Smooth muscle cell (in vitro differentiated cells): ENCODE results near the gene ZNRF3. TPM values are rescaled to one million over a fixed set of nuclear protein-coding genes. Genes with fewer than 3 reads are reported as not detected.

Source experiments
- DNase-seq: peaks from one replicate; lab custom pipeline; 2025; ENCODE audit not compliant: unreplicated experiment; lab: John Stamatoyannopoulos, UW
- H2AFZ ChIP-seq: fragments of 200-600 bp; sonication (generic); 2 replicates; pipeline ENCODE4 v1.6.0; 2016; ENCODE audit warnings: antibody characterized with exemption, low read depth, mild to moderate bottlenecking
- H3F3A ChIP-seq: fragments of 200-600 bp; sonication (generic); 2 replicates; pipeline ENCODE4 v1.6.0; 2017; ENCODE audit warnings: antibody characterized with exemption, low read depth
- H3K27ac ChIP-seq: fragments of 200-600 bp; sonication (generic); 2 replicates; pipeline ENCODE4 v1.5.1; 2016; ENCODE audit warnings: low read depth, mild to moderate bottlenecking
- H3K27me3 ChIP-seq: fragments of 200-600 bp; sonication (generic); 2 replicates; pipeline ENCODE4 v1.6.1; 2016; ENCODE audit warnings: low read depth, mild to moderate bottlenecking
- H3K36me3 ChIP-seq: fragments of 200-600 bp; sonication (generic); 2 replicates; pipeline ENCODE4 v1.5.1; 2016; ENCODE audit warnings: low read depth
- H3K4me1 ChIP-seq: fragments of 200-600 bp; sonication (generic); 2 replicates; pipeline ENCODE4 v1.5.1; 2016; ENCODE audit warnings: low read depth
- H3K4me2 ChIP-seq: fragments of 200-600 bp; sonication (generic); 2 replicates; pipeline ENCODE4 v1.6.0; 2016; ENCODE audit warnings: mild to moderate bottlenecking
- H3K4me3 ChIP-seq: fragments of 200-600 bp; sonication (generic); 2 replicates; pipeline ENCODE4 v1.5.1; 2016; ENCODE audit warnings: mild to moderate bottlenecking
- H3K79me2 ChIP-seq: fragments of 200-600 bp; sonication (generic); 2 replicates; pipeline ENCODE4 v1.6.0; 2016; ENCODE audit warnings: low read depth, mild to moderate bottlenecking
- H3K9ac ChIP-seq: fragments of 200-600 bp; sonication (generic); 2 replicates; pipeline ENCODE4 v1.6.0; 2016; ENCODE audit warnings: low read depth
- H3K9me3 ChIP-seq: fragments of 200-600 bp; sonication (generic); replicated peaks from 2 replicates; pipeline ENCODE4 v1.5.1; 2016; ENCODE audit warnings: low read depth
- H4K20me1 ChIP-seq: fragments of 200-600 bp; sonication (generic); 2 replicates; pipeline ENCODE4 v1.6.0; 2016; ENCODE audit warnings: low read depth
- WGBS: methylation state at CpG from one replicate; pipeline ENCODE4 v1.1.7; 2016; ENCODE audit warnings: low lambda C conversion rate; 5-methylcytosine and 5-hydroxymethylcytosine counted together
- polyA plus RNA-seq: library from polyadenylated mRNA; unstranded; fragments of >200 nt; fragmentation: Nextera tagmentation; extraction: Ambion mirVana; gene quantifications from 2 replicates; pipeline ENCODE4 v1.2.1, GENCODE V29; 2016
- small RNA-seq: library from RNA; depleted of rRNA; stranded (forward); fragments of <200 nt; gene quantifications from one replicate; pipeline ENCODE3, GENCODE V24; 2014
- total RNA-seq: library from RNA; depleted of rRNA; stranded (reverse); fragments of >200 nt; gene quantifications from 2 replicates; pipeline ENCODE4 v1.2.3, GENCODE V29; 2014
- TF ChIP-seq, protein P1 (sequence below): fragments of 200-600 bp; sonication (generic); IDR thresholded peaks from 2 replicates; pipeline ENCODE4 v1.5.1; 2017; ENCODE audit warnings: borderline replicate concordance, mild to moderate bottlenecking, antibody characterized with exemption; ENCODE audit not compliant: insufficient read depth, poor library complexity, severe bottlenecking

ZNRF3 gene
- total and polyA plus RNA-seq, 2 experiments from 2014 or later, result 4.7 to 5.5 TPM

DNA sequence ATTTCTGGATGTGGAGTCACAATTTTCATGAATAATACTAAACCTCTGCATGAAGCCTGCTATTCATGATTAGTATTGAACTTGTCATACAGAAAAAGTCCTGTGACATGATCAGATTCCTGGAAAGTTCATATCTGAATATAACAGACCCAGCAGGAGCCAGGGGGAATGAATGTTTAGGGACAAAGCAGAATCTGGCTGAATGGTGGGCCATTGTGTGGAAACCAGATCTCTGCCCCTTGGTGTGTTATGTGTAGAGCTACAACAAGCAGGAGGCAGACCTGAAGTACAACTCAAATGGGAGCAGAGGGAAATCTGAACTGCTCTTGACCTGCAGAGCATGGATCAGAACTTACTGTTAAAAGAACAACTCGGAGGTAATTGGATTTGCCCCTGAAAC, 219.7 kb downstream of the ZNRF3 start:
- H3F3A ChIP-seq, result peaks cover under 1% of the 10 kb centered on the region

DNA sequence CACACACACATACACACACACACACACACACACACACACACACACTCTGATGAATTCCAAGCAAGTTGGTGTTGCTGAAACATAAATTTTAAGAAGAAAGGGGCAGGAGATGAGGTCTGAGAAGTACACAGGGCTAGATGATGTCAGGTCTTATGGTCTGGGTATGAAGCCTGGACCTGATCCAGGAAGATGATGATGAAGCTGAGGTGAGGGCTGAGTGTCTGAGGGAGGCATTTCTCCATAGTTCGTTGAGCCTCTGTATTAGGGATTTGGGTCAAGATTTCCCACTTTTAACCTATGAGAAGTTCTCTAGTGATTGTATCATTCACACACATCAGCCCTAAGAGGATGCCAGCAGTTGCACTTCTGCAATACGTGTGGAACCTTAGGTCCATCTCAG, 222.1 kb downstream of the ZNRF3 start:
- peaks cover 2% of the 10 kb centered on the region for H4K20me1 ChIP-seq
- no peak for DNase-seq
- WGBS, result 61% methylated on average over 2 of the region's 2 CpGs
- H3K36me3 ChIP-seq, result no peaks in the 10 kb centered on the region
- H3K4me2 ChIP-seq, result no peak overlapping the region
- TF ChIP-seq, protein P1, sequence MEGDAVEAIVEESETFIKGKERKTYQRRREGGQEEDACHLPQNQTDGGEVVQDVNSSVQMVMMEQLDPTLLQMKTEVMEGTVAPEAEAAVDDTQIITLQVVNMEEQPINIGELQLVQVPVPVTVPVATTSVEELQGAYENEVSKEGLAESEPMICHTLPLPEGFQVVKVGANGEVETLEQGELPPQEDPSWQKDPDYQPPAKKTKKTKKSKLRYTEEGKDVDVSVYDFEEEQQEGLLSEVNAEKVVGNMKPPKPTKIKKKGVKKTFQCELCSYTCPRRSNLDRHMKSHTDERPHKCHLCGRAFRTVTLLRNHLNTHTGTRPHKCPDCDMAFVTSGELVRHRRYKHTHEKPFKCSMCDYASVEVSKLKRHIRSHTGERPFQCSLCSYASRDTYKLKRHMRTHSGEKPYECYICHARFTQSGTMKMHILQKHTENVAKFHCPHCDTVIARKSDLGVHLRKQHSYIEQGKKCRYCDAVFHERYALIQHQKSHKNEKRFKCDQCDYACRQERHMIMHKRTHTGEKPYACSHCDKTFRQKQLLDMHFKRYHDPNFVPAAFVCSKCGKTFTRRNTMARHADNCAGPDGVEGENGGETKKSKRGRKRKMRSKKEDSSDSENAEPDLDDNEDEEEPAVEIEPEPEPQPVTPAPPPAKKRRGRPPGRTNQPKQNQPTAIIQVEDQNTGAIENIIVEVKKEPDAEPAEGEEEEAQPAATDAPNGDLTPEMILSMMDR, result no peak
- H3K27ac ChIP-seq, result no peak overlapping the region
- no peak overlapping the region for H3K9ac ChIP-seq
- no peaks in the 10 kb centered on the region for H3K9me3 ChIP-seq
- no peak overlapping the region for H3K4me3 ChIP-seq
- H3K27me3 ChIP-seq, result peaks cover 4% of the 10 kb centered on the region
- peaks cover 26% of the 10 kb centered on the region for H3K4me1 ChIP-seq
- H3K79me2 ChIP-seq, result no peaks in the 10 kb centered on the region
- H3F3A ChIP-seq, result peaks cover 17% of the 10 kb centered on the region
- H2AFZ ChIP-seq, result no peak overlapping the region

More for the DNA sequence above, 219.7 kb downstream of the ZNRF3 start:
- no peaks in the 10 kb centered on the region for H3K79me2 ChIP-seq
- H4K20me1 ChIP-seq, result no peaks in the 10 kb centered on the region
- 87% methylated on average over 1 of the region's 1 CpG for whole genome bisulfite sequencing
- no peak for DNase-seq
- H3K4me2 ChIP-seq, result no peak overlapping the region
- H3K36me3 ChIP-seq, result no peaks in the 10 kb centered on the region
- peaks cover 4% of the 10 kb centered on the region for H3K27me3 ChIP-seq
- no peak overlapping the region for H3K27ac ChIP-seq
- peaks cover 22% of the 10 kb centered on the region for H3K4me1 ChIP-seq
- no peak overlapping the region for H3K9ac ChIP-seq
- H3K9me3 ChIP-seq, result no peaks in the 10 kb centered on the region
- no peak overlapping the region for H2AFZ ChIP-seq
- TF ChIP-seq, protein P1, result no peak
- H3K4me3 ChIP-seq, result no peak overlapping the region

DNA sequence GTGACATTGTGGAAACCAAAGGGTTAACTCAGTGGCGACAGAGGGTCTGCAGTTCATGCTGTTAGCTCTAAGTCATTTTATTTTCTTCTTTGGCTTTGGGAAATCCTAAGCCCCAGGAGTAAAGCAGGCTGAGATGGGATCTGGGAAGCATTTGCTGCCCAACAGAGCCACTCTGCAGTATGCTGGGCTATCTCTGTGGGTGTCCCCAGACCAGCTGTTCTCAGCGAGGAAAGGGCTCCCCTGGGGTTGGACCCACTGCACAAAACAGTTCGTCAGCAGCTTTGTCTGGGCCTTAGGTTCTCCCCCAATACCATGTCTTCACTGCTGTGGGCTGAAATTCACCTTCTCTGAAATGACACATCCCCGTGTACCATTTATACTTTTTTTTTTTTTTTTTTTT, 223.5 kb downstream of the ZNRF3 start:
- H3K4me1 ChIP-seq, result peaks cover 26% of the 10 kb centered on the region
- no peaks in the 10 kb centered on the region for H3K9me3 ChIP-seq
- no peak overlapping the region for H3K27ac ChIP-seq
- peaks cover 17% of the 10 kb centered on the region for H3F3A ChIP-seq
- H3K4me2 ChIP-seq, result no peak overlapping the region
- no peaks in the 10 kb centered on the region for H3K79me2 ChIP-seq
- no peak for DNase-seq
- 26% methylated on average over 4 of the region's 4 CpGs for WGBS
- H3K27me3 ChIP-seq, result no peaks in the 10 kb centered on the region
- TF ChIP-seq, protein P1, result no peak
- H3K9ac ChIP-seq, result no peak overlapping the region
- H3K4me3 ChIP-seq, result no peak overlapping the region
- H2AFZ ChIP-seq, result no peak overlapping the region
- no peaks in the 10 kb centered on the region for H3K36me3 ChIP-seq
- H4K20me1 ChIP-seq, result peaks cover 2% of the 10 kb centered on the region

Small RNA genes lying within 50 kb of the gene (small RNA-seq; reads per million reads assigned to genes)
- gene Z93930.1, result not detected

Other genes with a start within 250 kb of the ZNRF3 start
- gene TTC28, start 203.7 kb upstream of the ZNRF3 start, total RNA-seq, result 17.9 and 33.6 TPM in 2 replicates
- 6.3 and 9.8 TPM in 2 replicates for gene TTC28, start 203.7 kb upstream of the ZNRF3 start, polyA plus RNA-seq
- 11.5 and 18.7 TPM in 2 replicates for gene CHEK2, start 141.8 kb upstream of the ZNRF3 start, total RNA-seq
- gene CHEK2, start 141.8 kb upstream of the ZNRF3 start, polyA plus RNA-seq, result 12.7 and 15.9 TPM in 2 replicates
- 9.3 and 15.9 TPM in 2 replicates for gene HSCB, start 141.5 kb upstream of the ZNRF3 start, total RNA-seq
- gene HSCB, start 141.5 kb upstream of the ZNRF3 start, polyA plus RNA-seq, result 22.5 and 23.4 TPM in 2 replicates
- gene CCDC117, start 110.9 kb upstream of the ZNRF3 start, total RNA-seq, result 30.8 and 32.0 TPM in 2 replicates
- gene CCDC117, start 110.9 kb upstream of the ZNRF3 start, polyA plus RNA-seq, result 17.3 and 18.1 TPM in 2 replicates
- gene XBP1, start 83.0 kb upstream of the ZNRF3 start, total RNA-seq, result 375 and 406 TPM in 2 replicates
- 317 and 381 TPM in 2 replicates for gene XBP1, start 83.0 kb upstream of the ZNRF3 start, polyA plus RNA-seq
- not detected in 2 replicates for gene C22orf31, start 178.3 kb downstream of the ZNRF3 start, total RNA-seq
- gene C22orf31, start 178.3 kb downstream of the ZNRF3 start, polyA plus RNA-seq, result not detected in 2 replicates
- 6.8 and 7.8 TPM in 2 replicates for gene KREMEN1, start 189.5 kb downstream of the ZNRF3 start, total RNA-seq
- gene KREMEN1, start 189.5 kb downstream of the ZNRF3 start, polyA plus RNA-seq, result 6.0 and 9.9 TPM in 2 replicates